H9 (cell line): ENCODE measurements around the gene TCTA. TPM values are rescaled to one million over a fixed set of nuclear protein-coding genes. Genes with fewer than 3 reads are reported as not detected.

Experiments
- DNase-seq: peaks from one replicate; pipeline ENCODE4 v3.0.0-alpha.2; 2017
- H2AFZ ChIP-seq: one replicate; pipeline ENCODE4 v1.6.1; 2013; ENCODE audit warnings: mild to moderate bottlenecking, low read length, control low read depth, moderate library complexity
- H2AK5ac ChIP-seq: 2 replicates; pipeline ENCODE4 v1.6.1; 2013; ENCODE audit warnings: low read length, control low read depth, mixed read lengths; ENCODE audit not compliant: insufficient read length
- H2BK120ac ChIP-seq: one replicate; pipeline ENCODE4 v1.6.1; 2013; ENCODE audit warnings: low read depth, mild to moderate bottlenecking, low read length, control low read depth, inconsistent platforms; ENCODE audit not compliant: poor library complexity, severe bottlenecking
- H2BK12ac ChIP-seq: 2 replicates; pipeline ENCODE4 v1.6.1; 2013; ENCODE audit warnings: low read length, control low read depth, mixed read lengths, low read depth; ENCODE audit not compliant: insufficient read length
- H2BK15ac ChIP-seq: 2 replicates; pipeline ENCODE4 v1.6.1; 2013; ENCODE audit warnings: low read depth, low read length, control low read depth
- H2BK20ac ChIP-seq: one replicate; pipeline ENCODE4 v1.6.1; 2013; ENCODE audit warnings: low read depth, mild to moderate bottlenecking, low read length, control low read depth, inconsistent platforms; ENCODE audit not compliant: poor library complexity, severe bottlenecking
- H2BK5ac ChIP-seq: 2 replicates; pipeline ENCODE4 v1.6.1; 2013; ENCODE audit warnings: low read length, control low read depth, mixed read lengths; ENCODE audit not compliant: insufficient read length
- H3K14ac ChIP-seq: 2 replicates; pipeline ENCODE4 v1.6.1; 2013; ENCODE audit warnings: low read length, control low read depth; ENCODE audit not compliant: insufficient read depth
- H3K18ac ChIP-seq: 2 replicates; pipeline ENCODE4 v1.6.1; 2013; ENCODE audit warnings: low read depth, mild to moderate bottlenecking, mixed read lengths, low read length, control low read depth; ENCODE audit not compliant: insufficient read length
- H3K23ac ChIP-seq: 2 replicates; pipeline ENCODE4 v1.6.1; 2013; ENCODE audit warnings: low read length, control low read depth, mixed read lengths, low read depth; ENCODE audit not compliant: insufficient read length
- H3K23me2 ChIP-seq: 2 replicates; pipeline ENCODE4 v1.6.1; 2013; ENCODE audit warnings: low read depth, mild to moderate bottlenecking, mixed read lengths, low read length, control low read depth; ENCODE audit not compliant: insufficient read length, poor library complexity, severe bottlenecking
- H3K27ac ChIP-seq: 2 replicates; pipeline ENCODE4 v1.5.1; 2013; ENCODE audit warnings: low read length, control low read depth, mixed read lengths, low read depth; ENCODE audit not compliant: insufficient read length
- H3K27me3 ChIP-seq: 2 replicates; pipeline ENCODE4 v1.6.1; 2013; ENCODE audit warnings: low read length, control low read depth, inconsistent platforms; ENCODE audit not compliant: insufficient read depth
- H3K4ac ChIP-seq: 2 replicates; pipeline ENCODE4 v1.6.1; 2013; ENCODE audit warnings: low read depth, mild to moderate bottlenecking, control low read depth, inconsistent platforms, low read length, moderate library complexity
- H3K4me1 ChIP-seq: 2 replicates; pipeline ENCODE4 v1.6.1; 2013; ENCODE audit warnings: low read length, control low read depth, inconsistent platforms; ENCODE audit not compliant: insufficient read depth
- H3K4me2 ChIP-seq: 2 replicates; pipeline ENCODE4 v1.6.1; 2013; ENCODE audit warnings: low read length, control low read depth, mixed read lengths; ENCODE audit not compliant: insufficient read length, insufficient read depth
- H3K56ac ChIP-seq: 2 replicates; pipeline ENCODE4 v1.6.1; 2013; ENCODE audit warnings: low read depth, mild to moderate bottlenecking, mixed read lengths, low read length, control low read depth; ENCODE audit not compliant: insufficient read length
- H3K79me1 ChIP-seq: 2 replicates; pipeline ENCODE4 v1.6.1; 2013; ENCODE audit warnings: low read depth, mild to moderate bottlenecking, moderate library complexity, low read length, control low read depth, inconsistent platforms; ENCODE audit not compliant: insufficient read depth, poor library complexity, severe bottlenecking
- H3K79me2 ChIP-seq: 2 replicates; pipeline ENCODE4 v1.6.1; 2013; ENCODE audit warnings: low read length, control low read depth, inconsistent platforms; ENCODE audit not compliant: insufficient read depth
- H3K9ac ChIP-seq: 2 replicates; pipeline ENCODE4 v1.6.1; 2013; ENCODE audit warnings: low read length, control low read depth, mixed read lengths; ENCODE audit not compliant: insufficient read length; ENCODE audit errors: extremely low read depth
- H3K9me3 ChIP-seq: one replicate; pipeline ENCODE4 v1.6.1; 2013; ENCODE audit warnings: low read depth, low read length, inconsistent platforms; ENCODE audit not compliant: control insufficient read depth
- H3T11ph ChIP-seq: one replicate; pipeline ENCODE4 v1.6.1; 2013; ENCODE audit warnings: mild to moderate bottlenecking, low read length, control low read depth, inconsistent platforms
- H4K20me1 ChIP-seq: one replicate; pipeline ENCODE4 v1.6.1; 2013; ENCODE audit not compliant: control insufficient read depth, insufficient read length, insufficient read depth
- H4K5ac ChIP-seq: 2 replicates; pipeline ENCODE4 v1.6.1; 2013; ENCODE audit warnings: low read depth, mild to moderate bottlenecking, mixed read lengths, low read length, control low read depth; ENCODE audit not compliant: insufficient read length
- H4K8ac ChIP-seq: replicated peaks from 2 replicates; pipeline ENCODE4 v1.6.1; 2013; ENCODE audit warnings: low read length, control low read depth, mixed read lengths, low read depth; ENCODE audit not compliant: insufficient read length
- H4K91ac ChIP-seq: 2 replicates; pipeline ENCODE4 v1.6.1; 2013; ENCODE audit warnings: low read depth, mild to moderate bottlenecking, moderate library complexity, mixed read lengths, low read length, control low read depth; ENCODE audit not compliant: insufficient read length
- H3K27ac Mint-ChIP-seq, 3 experiments: 2 replicates in 2 of 3; 3 replicates in 1 of 3; pipeline ENCODE4 v1.8.0; 2020 to 2021; ENCODE audit warnings: mixed read lengths in 3 of 3, mild to moderate bottlenecking in 1 of 3, moderate library complexity in 1 of 3
- H3K27me3 Mint-ChIP-seq: 2 replicates; pipeline ENCODE4 v1.8.0; 2021; ENCODE audit warnings: low read depth, mild to moderate bottlenecking, moderate library complexity, mixed read lengths
- H3K36me3 Mint-ChIP-seq, 3 experiments: 2 replicates in 2 of 3; 3 replicates in 1 of 3; pipeline ENCODE4 v1.8.0; 2020 to 2021; ENCODE audit warnings: low read depth in 3 of 3, mixed read lengths in 3 of 3; ENCODE audit not compliant: insufficient read depth in 1 of 3
- H3K4me1 Mint-ChIP-seq, 2 experiments: 2 replicates each; pipeline ENCODE4 v1.8.0; 2020; ENCODE audit warnings: mixed read lengths in 2 of 2
- H3K4me3 Mint-ChIP-seq, 2 experiments: 2 replicates in 1 of 2; 3 replicates in 1 of 2; pipeline ENCODE4 v1.8.0; 2020 to 2021; ENCODE audit warnings: mild to moderate bottlenecking in 2 of 2, mixed read lengths in 2 of 2, moderate library complexity in 1 of 2
- H3K9me3 Mint-ChIP-seq, 2 experiments: 2 replicates in 1 of 2; 3 replicates in 1 of 2; pipeline ENCODE4 v1.8.0; 2020; ENCODE audit warnings: mild to moderate bottlenecking in 2 of 2, mixed read lengths in 2 of 2, moderate library complexity in 1 of 2
- WGBS: extraction: QIAGEN DNeasy Blood & Tissue Kit; methylation state at CpG from one replicate; pipeline ENCODE4 v1.1.7; 2013; ENCODE audit warnings: missing lambda C conversion rate, low lambda C conversion rate, mixed read lengths; ENCODE audit not compliant: insufficient read length; ENCODE audit errors: extremely low coverage; 5-methylcytosine and 5-hydroxymethylcytosine counted together
- total RNA-seq: library from RNA; stranded (reverse); gene quantifications from 2 replicates; pipeline ENCODE4 v1.2.1, GENCODE V29; 2021
- TF ChIP-seq, protein P1 (sequence below): fragments of 200-600 bp; sonication (generic); conservative IDR thresholded peaks from 3 replicates; pipeline ENCODE4 v1.8.0; 2021; ENCODE audit warnings: antibody characterized with exemption, mild to moderate bottlenecking

The TCTA gene
- total RNA-seq, 1 experiment from 2014 or later = 11.2 TPM

- H2BK12ac ChIP-seq = no peak overlapping the region
- H3K18ac ChIP-seq = no peak overlapping the region
- peaks cover 22 to 39% (median 38%) of the 10 kb centered on the region in 3 experiments; a peak in 6 of 7 replicates for H3K36me3 Mint-ChIP-seq
- no peak overlapping the region for H3K23ac ChIP-seq
- H2AK5ac ChIP-seq = no peak overlapping the region
- peaks cover 28% of the 10 kb centered on the region for H3K79me1 ChIP-seq
- H3K9me3 ChIP-seq = no peaks in the 10 kb centered on the region
- H4K20me1 ChIP-seq = no peaks in the 10 kb centered on the region
- no CpG with 5 or more reads among the region's 3 CpGs for WGBS
- H3T11ph ChIP-seq = no peak overlapping the region
- H3K4me3 Mint-ChIP-seq = no peak overlapping the region
- no peak overlapping the region for H4K5ac ChIP-seq
- no peak overlapping the region for H3K14ac ChIP-seq
- no peak overlapping the region for H3K4me2 ChIP-seq
- H3K9ac ChIP-seq = no peak overlapping the region
- no peaks in the 10 kb centered on the region for H3K27me3 Mint-ChIP-seq
- H2BK120ac ChIP-seq = no peak overlapping the region
- H3K27me3 ChIP-seq = no peaks in the 10 kb centered on the region
- H3K27ac ChIP-seq = no peak overlapping the region
- H2BK20ac ChIP-seq = no peak overlapping the region
- no peak for DNase-seq
- H2BK5ac ChIP-seq = no peak overlapping the region
- TF ChIP-seq, protein P1, sequence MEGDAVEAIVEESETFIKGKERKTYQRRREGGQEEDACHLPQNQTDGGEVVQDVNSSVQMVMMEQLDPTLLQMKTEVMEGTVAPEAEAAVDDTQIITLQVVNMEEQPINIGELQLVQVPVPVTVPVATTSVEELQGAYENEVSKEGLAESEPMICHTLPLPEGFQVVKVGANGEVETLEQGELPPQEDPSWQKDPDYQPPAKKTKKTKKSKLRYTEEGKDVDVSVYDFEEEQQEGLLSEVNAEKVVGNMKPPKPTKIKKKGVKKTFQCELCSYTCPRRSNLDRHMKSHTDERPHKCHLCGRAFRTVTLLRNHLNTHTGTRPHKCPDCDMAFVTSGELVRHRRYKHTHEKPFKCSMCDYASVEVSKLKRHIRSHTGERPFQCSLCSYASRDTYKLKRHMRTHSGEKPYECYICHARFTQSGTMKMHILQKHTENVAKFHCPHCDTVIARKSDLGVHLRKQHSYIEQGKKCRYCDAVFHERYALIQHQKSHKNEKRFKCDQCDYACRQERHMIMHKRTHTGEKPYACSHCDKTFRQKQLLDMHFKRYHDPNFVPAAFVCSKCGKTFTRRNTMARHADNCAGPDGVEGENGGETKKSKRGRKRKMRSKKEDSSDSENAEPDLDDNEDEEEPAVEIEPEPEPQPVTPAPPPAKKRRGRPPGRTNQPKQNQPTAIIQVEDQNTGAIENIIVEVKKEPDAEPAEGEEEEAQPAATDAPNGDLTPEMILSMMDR = no peak
- H3K27ac Mint-ChIP-seq = peak overlapping the region in 1 of 3 experiments; percentile 28; a peak in 1 of 7 replicates
- peaks cover 3% of the 10 kb centered on the region; the same call in 1 of the 2 replicates for H3K4me1 ChIP-seq
- H2BK15ac ChIP-seq = no peak overlapping the region
- peaks cover 50% of the 10 kb centered on the region for H3K79me2 ChIP-seq
- no peak overlapping the region for H3K56ac ChIP-seq
- H3K4me1 Mint-ChIP-seq = peaks cover 11 to 15% of the 10 kb centered on the region in 2 experiments
- no peak overlapping the region for H4K91ac ChIP-seq
- no peaks in the 10 kb centered on the region for H3K23me2 ChIP-seq
- H4K8ac ChIP-seq = no peak overlapping the region
- no peak overlapping the region for H3K4ac ChIP-seq
- no peak overlapping the region for H2AFZ ChIP-seq
- H3K9me3 Mint-ChIP-seq = no peaks in the 10 kb centered on the region; a peak in 1 of 5 replicates
These were observed 12.8 kb upstream of the TCTA start for GRCh38 chr3:49399461-49399860.
